ENCODE measurements around the gene RSPO4. TPM values are rescaled to one million over a fixed set of nuclear protein-coding genes. Genes with fewer than 3 reads are reported as not detected.
"Not testable (repeated sequence)": the region's sequence is repeated elsewhere in the genome, so short reads cannot be mapped to it uniquely, and the experiment has no call there.

RSPO4 gene
- total RNA-seq, 1 donor from 2014 or later, result 0.34 TPM

- H3K4me1 ChIP-seq (ENCODE audit: insufficient read depth, low read length), result no peaks in the 10 kb centered on the region
- Mint-ChIP-seq H3K27ac (ENCODE audit: unreplicated experiment) (no peak overlapping the region), H3K4me1 (ENCODE audit: low read depth, unreplicated experiment) (peaks cover 5% of the 10 kb centered on the region), H3K27me3 (ENCODE audit: low read depth, unreplicated experiment) (peaks cover 21% of the 10 kb centered on the region), H3K9me3 (ENCODE audit: unreplicated experiment) (no peaks in the 10 kb centered on the region), H3K4me3 (ENCODE audit: unreplicated experiment) (no peak overlapping the region), H3K36me3 (ENCODE audit: low read depth, unreplicated experiment) (no peaks in the 10 kb centered on the region)
- H3K36me3 ChIP-seq (ENCODE audit: insufficient read depth, low read length), result no peaks in the 10 kb centered on the region
- H3K79me2 ChIP-seq (ENCODE audit: insufficient read depth, low read length), result no peaks in the 10 kb centered on the region
- H2AFZ ChIP-seq (ENCODE audit: low read depth, low read length), result no peak overlapping the region
- FAIRE-seq (no peak), DNase-seq (ENCODE audit: low read depth) (no peak)
- TF ChIP-seq CTCF (IDR thresholded peaks at IDR 0.05; ENCODE audit: insufficient read depth, low read depth, low read length) (no peak), EZH2 (IDR thresholded peaks at IDR 0.05; ENCODE audit: insufficient read depth, low read length) (no peak)
- H3K9ac ChIP-seq (ENCODE audit: low read length), result no peak overlapping the region
- H3K4me3 ChIP-seq (ENCODE audit: insufficient read depth, low read depth, low read length), result no peak overlapping the region
- H3K4me2 ChIP-seq (ENCODE audit: low read length), result no peak overlapping the region
- H3K27me3 ChIP-seq (ENCODE audit: insufficient read depth, low read length), result peaks cover 2% of the 10 kb centered on the region
- no peaks in the 10 kb centered on the region for H3K9me3 ChIP-seq (ENCODE audit: insufficient read depth, low read depth, low read length)
- no peaks in the 10 kb centered on the region for H4K20me1 ChIP-seq (ENCODE audit: insufficient read depth, low read length)
- no peak overlapping the region for H3K27ac ChIP-seq (ENCODE audit: low read depth, low read length)
These were observed 14.4 kb downstream of the RSPO4 start for GRCh38 chr20:987677-988076.

GRCh38 chr20:986733-987355 is 15.3 kb downstream of the RSPO4 start:
- Histone ChIP-seq H3K4me2 (ENCODE audit: low read length) (no peak overlapping the region), H3K9ac (ENCODE audit: low read length) (no peak overlapping the region), H3K36me3 (ENCODE audit: insufficient read depth, low read length) (no peaks in the 10 kb centered on the region), H2AFZ (ENCODE audit: low read depth, low read length) (no peak overlapping the region), H3K4me1 (ENCODE audit: insufficient read depth, low read length) (no peaks in the 10 kb centered on the region), H3K9me3 (ENCODE audit: insufficient read depth, low read depth, low read length) (no peaks in the 10 kb centered on the region), H3K27me3 (ENCODE audit: insufficient read depth, low read length) (peaks cover 2% of the 10 kb centered on the region), H3K27ac (ENCODE audit: low read depth, low read length) (no peak overlapping the region), H4K20me1 (ENCODE audit: insufficient read depth, low read length) (no peaks in the 10 kb centered on the region), H3K4me3 (ENCODE audit: insufficient read depth, low read depth, low read length) (no peak overlapping the region), H3K79me2 (ENCODE audit: insufficient read depth, low read length) (no peaks in the 10 kb centered on the region)
- DNase-seq (ENCODE audit: low read depth) (no peak), FAIRE-seq (no peak)
- Mint-ChIP-seq H3K36me3 (ENCODE audit: low read depth, unreplicated experiment) (no peaks in the 10 kb centered on the region), H3K4me1 (ENCODE audit: low read depth, unreplicated experiment) (peaks cover 5% of the 10 kb centered on the region), H3K27ac (ENCODE audit: unreplicated experiment) (no peak overlapping the region), H3K27me3 (ENCODE audit: low read depth, unreplicated experiment) (peaks cover 24% of the 10 kb centered on the region), H3K9me3 (ENCODE audit: unreplicated experiment) (no peaks in the 10 kb centered on the region), H3K4me3 (ENCODE audit: unreplicated experiment) (no peak overlapping the region)
- no peak for TF ChIP-seq CTCF (IDR thresholded peaks at IDR 0.05; ENCODE audit: insufficient read depth, low read depth, low read length)
- TF ChIP-seq EZH2 (IDR thresholded peaks at IDR 0.05; ENCODE audit: insufficient read depth, low read length), result no peak

GRCh38 chr20:984994-985393 is 17.1 kb downstream of the RSPO4 start:
- H2AFZ ChIP-seq (ENCODE audit: low read depth, low read length); FAIRE-seq; H3K79me2 ChIP-seq (ENCODE audit: insufficient read depth, low read length); H3K27ac ChIP-seq (ENCODE audit: low read depth, low read length); H3K4me2 ChIP-seq (ENCODE audit: low read length); H4K20me1 ChIP-seq (ENCODE audit: insufficient read depth, low read length); H3K4me1 Mint-ChIP-seq (ENCODE audit: low read depth, unreplicated experiment); H3K9me3 Mint-ChIP-seq (ENCODE audit: unreplicated experiment); H3K4me3 Mint-ChIP-seq (ENCODE audit: unreplicated experiment); H3K9me3 ChIP-seq (ENCODE audit: insufficient read depth, low read depth, low read length); H3K9ac ChIP-seq (ENCODE audit: low read length); H3K4me1 ChIP-seq (ENCODE audit: insufficient read depth, low read length); DNase-seq (ENCODE audit: low read depth); H3K4me3 ChIP-seq (ENCODE audit: insufficient read depth, low read depth, low read length); H3K27ac Mint-ChIP-seq (ENCODE audit: unreplicated experiment); H3K36me3 Mint-ChIP-seq (ENCODE audit: low read depth, unreplicated experiment); H3K36me3 ChIP-seq (ENCODE audit: insufficient read depth, low read length); H3K27me3 ChIP-seq (ENCODE audit: insufficient read depth, low read length): not testable (repeated sequence)
- H3K27me3 Mint-ChIP-seq (ENCODE audit: low read depth, unreplicated experiment), result peaks cover 27% of the 10 kb centered on the region
